ENCODE measurements around the gene GALNT12. TPM values are rescaled to one million over a fixed set of nuclear protein-coding genes. Genes with fewer than 3 reads are reported as not detected.

Gene GALNT12
- total and polyA plus RNA-seq, 8 donors = 9.0 to 212 (median 41.8) TPM

- 82 to 97% (median 92%) methylated on average over 2 of the region's 2 CpGs for WGBS, 5 donors
- DNase-seq = no peak
- TF ChIP-seq POLR2AphosphoS5 (IDR thresholded peaks at IDR 0.05) (no peak), POLR2A (IDR thresholded peaks at IDR 0.05) (no peak), EP300 (IDR thresholded peaks at IDR 0.05) (no peak)
- TF ChIP-seq, protein P1, sequence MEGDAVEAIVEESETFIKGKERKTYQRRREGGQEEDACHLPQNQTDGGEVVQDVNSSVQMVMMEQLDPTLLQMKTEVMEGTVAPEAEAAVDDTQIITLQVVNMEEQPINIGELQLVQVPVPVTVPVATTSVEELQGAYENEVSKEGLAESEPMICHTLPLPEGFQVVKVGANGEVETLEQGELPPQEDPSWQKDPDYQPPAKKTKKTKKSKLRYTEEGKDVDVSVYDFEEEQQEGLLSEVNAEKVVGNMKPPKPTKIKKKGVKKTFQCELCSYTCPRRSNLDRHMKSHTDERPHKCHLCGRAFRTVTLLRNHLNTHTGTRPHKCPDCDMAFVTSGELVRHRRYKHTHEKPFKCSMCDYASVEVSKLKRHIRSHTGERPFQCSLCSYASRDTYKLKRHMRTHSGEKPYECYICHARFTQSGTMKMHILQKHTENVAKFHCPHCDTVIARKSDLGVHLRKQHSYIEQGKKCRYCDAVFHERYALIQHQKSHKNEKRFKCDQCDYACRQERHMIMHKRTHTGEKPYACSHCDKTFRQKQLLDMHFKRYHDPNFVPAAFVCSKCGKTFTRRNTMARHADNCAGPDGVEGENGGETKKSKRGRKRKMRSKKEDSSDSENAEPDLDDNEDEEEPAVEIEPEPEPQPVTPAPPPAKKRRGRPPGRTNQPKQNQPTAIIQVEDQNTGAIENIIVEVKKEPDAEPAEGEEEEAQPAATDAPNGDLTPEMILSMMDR (IDR thresholded peaks at IDR 0.05) = no peak
- Histone ChIP-seq H3K27ac (no peak overlapping the region), H3K4me3 (no peak overlapping the region), H3K4me1 (peaks cover 0 to 14% (median 9%) of the 10 kb centered on the region in 4 donors), H3K27me3 (no peaks in the 10 kb centered on the region), H3K36me3 (no peaks in the 10 kb centered on the region), H3K9me3 (no peaks in the 10 kb centered on the region)
- intact Hi-C loops (cut with DNase I; ENCODE audit: low total_unique reads) = loop anchor here (5.0 kb wide), 1 partner anchor 288 kb away; no protein-coding TSS in a partner anchor
Observed at GRCh38 chr9:98854266-98854665, 46.8 kb downstream of the GALNT12 start.

DNA sequence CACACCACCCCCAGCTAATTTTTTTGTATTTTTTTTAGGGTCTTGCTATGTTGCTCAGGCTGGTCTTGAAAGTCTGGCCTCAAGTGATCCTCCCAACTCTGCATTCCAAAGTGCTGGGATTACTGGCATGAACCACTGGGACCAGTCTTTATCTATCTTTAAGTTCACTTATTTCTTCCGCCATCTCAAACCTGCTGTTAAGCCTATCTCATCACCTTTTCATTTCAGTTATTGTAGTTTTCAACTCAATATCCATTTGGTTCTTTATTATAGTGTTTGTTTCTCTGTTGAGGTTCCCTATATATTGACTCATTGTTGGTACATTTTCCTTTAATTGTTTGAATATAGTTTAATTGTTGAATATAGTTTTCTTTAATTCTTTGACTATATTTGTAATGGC is 48.1 kb downstream of the GALNT12 start:
- WGBS, 5 donors = 96 to 100% (median 97%) methylated on average over 1 of the region's 1 CpG
- intact Hi-C loops (cut with DNase I; ENCODE audit: low total_unique reads) = no loop called here
- DNase-seq = no peak
- H3K4me3 ChIP-seq = no peak overlapping the region
- H3K36me3 ChIP-seq = no peaks in the 10 kb centered on the region
- no peaks in the 10 kb centered on the region for H3K27me3 ChIP-seq
- H3K27ac ChIP-seq = no peak overlapping the region
- no peak for TF ChIP-seq POLR2A (IDR thresholded peaks at IDR 0.05)
- TF ChIP-seq, protein P1 (IDR thresholded peaks at IDR 0.05) = no peak
- TF ChIP-seq POLR2AphosphoS5 (IDR thresholded peaks at IDR 0.05) = no peak
- no peak for TF ChIP-seq EP300 (IDR thresholded peaks at IDR 0.05)
- H3K4me1 ChIP-seq = peaks cover 0 to 5% (median 0%) of the 10 kb centered on the region in 4 donors
- H3K9me3 ChIP-seq = no peaks in the 10 kb centered on the region

DNA sequence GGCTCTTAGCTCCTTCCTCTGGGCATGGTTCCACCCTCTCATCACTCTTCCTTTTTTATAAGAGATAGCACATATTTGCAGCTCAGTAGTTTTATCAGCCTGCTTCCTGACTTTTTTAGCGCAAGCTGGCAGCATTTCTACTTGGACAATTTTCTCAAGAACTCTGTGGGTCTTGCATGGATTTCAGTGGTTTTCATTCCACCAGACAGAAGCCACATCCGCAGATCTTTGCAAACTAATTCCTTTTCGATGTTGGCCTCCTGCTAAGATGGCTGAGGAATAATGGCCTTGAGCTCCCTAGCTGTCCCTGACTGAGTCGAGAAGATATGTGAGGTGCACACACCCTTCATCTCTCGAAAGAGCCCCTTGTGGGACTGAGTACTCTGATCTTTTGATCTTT is 49.5 kb downstream of the GALNT12 start:
- H3K27ac ChIP-seq = no peak overlapping the region
- intact Hi-C loops (cut with DNase I; ENCODE audit: low total_unique reads) = no loop called here
- no peak overlapping the region for H3K4me3 ChIP-seq
- peaks cover 0 to 17% (median 7%) of the 10 kb centered on the region in 4 donors for H3K4me1 ChIP-seq
- no peaks in the 10 kb centered on the region for H3K27me3 ChIP-seq
- H3K9me3 ChIP-seq = no peaks in the 10 kb centered on the region
- no peak for DNase-seq
- 44 to 79% (median 68%) methylated on average over 5 of the region's 5 CpGs for WGBS, 5 donors
- TF ChIP-seq POLR2AphosphoS5 (IDR thresholded peaks at IDR 0.05) (no peak), POLR2A (IDR thresholded peaks at IDR 0.05) (no peak), EP300 (IDR thresholded peaks at IDR 0.05) (no peak)
- TF ChIP-seq, protein P1 (IDR thresholded peaks at IDR 0.05) = no peak
- H3K36me3 ChIP-seq = no peaks in the 10 kb centered on the region

- no peak for DNase-seq
- 77 to 91% (median 80%) methylated on average over 5 of the region's 5 CpGs for WGBS, 5 donors
- Histone ChIP-seq H3K4me3 (no peak overlapping the region), H3K4me1 (peaks cover 0 to 32% (median 11%) of the 10 kb centered on the region in 4 donors), H3K27ac (peak overlapping the region in 1 of 5 donors; percentile 72), H3K36me3 (no peaks in the 10 kb centered on the region), H3K9me3 (no peaks in the 10 kb centered on the region), H3K27me3 (no peaks in the 10 kb centered on the region)
- no peak for TF ChIP-seq POLR2AphosphoS5 (IDR thresholded peaks at IDR 0.05)
- TF ChIP-seq POLR2A (IDR thresholded peaks at IDR 0.05) = no peak
- TF ChIP-seq, protein P1 (IDR thresholded peaks at IDR 0.05) = no peak
- no peak for TF ChIP-seq EP300 (IDR thresholded peaks at IDR 0.05)
- intact Hi-C loops (cut with DNase I; ENCODE audit: low total_unique reads) = loop anchor here (5.0 to 10.0 kb wide), 2 partner anchors 105 to 137 kb away; no protein-coding TSS in a partner anchor
Observed at GRCh38 chr9:98859941-98860340, 52.5 kb downstream of the GALNT12 start.
